Spinal cord (tissue), 10 donors: ENCODE data around the gene GCC2. TPM values are rescaled to one million over a fixed set of nuclear protein-coding genes. Genes with fewer than 3 reads are reported as not detected.
"Not testable (repeated sequence)": the region's sequence is repeated elsewhere in the genome, so short reads cannot be mapped to it uniquely, and the experiment has no call there.

ENCODE experiments used
- DNase-seq, 6 donors: peaks; one replicate each; pipeline versions ENCODE4 v3.0.0 to v3.0.0-alpha.2; 2013 to 2015; ENCODE audit warnings: low spot score in 6 of 6, low read depth in 4 of 6
- H3K27ac ChIP-seq: one replicate; pipeline ENCODE4 v1.5.1; 2013; ENCODE audit warnings: low read depth, low read length, control low read depth
- H3K27me3 ChIP-seq: one replicate; pipeline ENCODE4 v1.6.1; 2013; ENCODE audit warnings: low read length; ENCODE audit not compliant: control insufficient read depth, insufficient read depth
- H3K36me3 ChIP-seq: one replicate; pipeline ENCODE4 v1.6.1; 2013; ENCODE audit warnings: low read length; ENCODE audit not compliant: control insufficient read depth, insufficient read depth
- H3K4me1 ChIP-seq: one replicate; pipeline ENCODE4 v1.6.1; 2013; ENCODE audit warnings: low read length; ENCODE audit not compliant: control insufficient read depth, insufficient read depth
- H3K4me3 ChIP-seq: one replicate; pipeline ENCODE4 v1.5.1; 2013; ENCODE audit warnings: low read depth, low read length, control low read depth
- H3K9me3 ChIP-seq: one replicate; pipeline ENCODE4 v1.6.1; 2013; ENCODE audit warnings: low read length; ENCODE audit not compliant: control insufficient read depth, insufficient read depth
- WGBS: methylation state at CpG from one replicate; pipeline ENCODE4 v1.1.5; 2013; ENCODE audit warnings: missing lambda C conversion rate; ENCODE audit not compliant: insufficient coverage; 5-methylcytosine and 5-hydroxymethylcytosine counted together
- polyA plus RNA-seq, 2 donors: library from polyadenylated mRNA; unstranded; fragments of 120-200 nt; gene quantifications; one replicate each; pipeline ENCODE4 v1.2.1, GENCODE V29; 2013; ENCODE audit not compliant: insufficient read length in 2 of 2
- total RNA-seq, 2 donors: library from RNA; depleted of rRNA in 1 of 2; stranded (reverse); fragments of 120-200 nt in 1 of 2; fragments of >200 nt in 1 of 2; gene quantifications; one replicate each; pipeline versions ENCODE4 v1.2.3 to v1.2.4, GENCODE V29; 2013 to 2014
- donor health status: healthy.

GCC2 gene
- total and polyA plus RNA-seq, 4 donors, result 24.5 to 59.5 (median 33.1) TPM

DNA sequence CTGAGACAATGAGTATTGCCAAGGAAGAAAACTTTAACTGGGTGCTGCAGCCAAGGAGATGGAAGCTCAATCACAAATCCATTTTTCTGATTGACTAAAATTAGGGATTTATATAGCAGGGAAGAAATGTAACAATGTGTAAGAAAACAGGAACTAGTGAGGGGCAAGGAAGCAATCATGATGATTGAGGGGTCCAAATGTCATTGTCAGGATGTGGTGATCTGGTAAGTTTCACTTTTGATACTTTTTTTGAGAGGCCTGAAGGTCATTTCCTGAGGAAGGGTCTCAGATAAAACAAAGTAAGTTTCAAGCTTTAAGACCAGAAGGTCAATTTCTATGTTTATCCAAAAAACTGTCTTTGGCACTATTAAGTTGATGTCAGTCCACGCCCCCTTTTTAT is 12.0 kb upstream of the GCC2 start:
- H3K27me3 ChIP-seq, result no peaks in the 10 kb centered on the region
- no CpG with 5 or more reads among the region's 1 CpG for WGBS
- H3K4me1 ChIP-seq, result no peaks in the 10 kb centered on the region
- H3K9me3 ChIP-seq, result no peaks in the 10 kb centered on the region
- H3K4me3 ChIP-seq, result no peak overlapping the region
- no peak for DNase-seq
- H3K27ac ChIP-seq, result no peak overlapping the region
- no peaks in the 10 kb centered on the region for H3K36me3 ChIP-seq

DNA sequence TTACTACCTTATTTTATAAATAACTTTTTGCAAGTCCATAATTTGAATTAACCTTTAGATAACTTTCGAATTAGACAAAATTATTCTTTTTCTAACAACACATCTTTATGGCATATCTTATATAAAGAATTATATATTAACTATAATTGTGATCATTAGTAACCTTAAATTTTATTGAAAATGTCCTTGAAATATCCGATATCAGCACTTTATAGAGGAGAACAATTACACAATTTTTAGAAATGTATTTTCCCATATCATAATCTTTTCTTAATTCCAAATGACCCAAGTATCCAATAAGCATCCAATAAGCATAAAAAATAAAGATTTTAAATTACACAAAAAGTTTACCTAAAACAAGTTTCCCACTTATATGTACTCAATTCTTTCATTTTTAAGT is 7.3 kb upstream of the GCC2 start:
- H3K4me1 ChIP-seq, result no peaks in the 10 kb centered on the region
- H3K9me3 ChIP-seq, result no peaks in the 10 kb centered on the region
- no CpG with 5 or more reads among the region's 2 CpGs for WGBS
- no peak overlapping the region for H3K4me3 ChIP-seq
- DNase-seq, result no peak
- no peak overlapping the region for H3K27ac ChIP-seq
- H3K36me3 ChIP-seq, result no peaks in the 10 kb centered on the region
- H3K27me3 ChIP-seq, result no peaks in the 10 kb centered on the region

DNA sequence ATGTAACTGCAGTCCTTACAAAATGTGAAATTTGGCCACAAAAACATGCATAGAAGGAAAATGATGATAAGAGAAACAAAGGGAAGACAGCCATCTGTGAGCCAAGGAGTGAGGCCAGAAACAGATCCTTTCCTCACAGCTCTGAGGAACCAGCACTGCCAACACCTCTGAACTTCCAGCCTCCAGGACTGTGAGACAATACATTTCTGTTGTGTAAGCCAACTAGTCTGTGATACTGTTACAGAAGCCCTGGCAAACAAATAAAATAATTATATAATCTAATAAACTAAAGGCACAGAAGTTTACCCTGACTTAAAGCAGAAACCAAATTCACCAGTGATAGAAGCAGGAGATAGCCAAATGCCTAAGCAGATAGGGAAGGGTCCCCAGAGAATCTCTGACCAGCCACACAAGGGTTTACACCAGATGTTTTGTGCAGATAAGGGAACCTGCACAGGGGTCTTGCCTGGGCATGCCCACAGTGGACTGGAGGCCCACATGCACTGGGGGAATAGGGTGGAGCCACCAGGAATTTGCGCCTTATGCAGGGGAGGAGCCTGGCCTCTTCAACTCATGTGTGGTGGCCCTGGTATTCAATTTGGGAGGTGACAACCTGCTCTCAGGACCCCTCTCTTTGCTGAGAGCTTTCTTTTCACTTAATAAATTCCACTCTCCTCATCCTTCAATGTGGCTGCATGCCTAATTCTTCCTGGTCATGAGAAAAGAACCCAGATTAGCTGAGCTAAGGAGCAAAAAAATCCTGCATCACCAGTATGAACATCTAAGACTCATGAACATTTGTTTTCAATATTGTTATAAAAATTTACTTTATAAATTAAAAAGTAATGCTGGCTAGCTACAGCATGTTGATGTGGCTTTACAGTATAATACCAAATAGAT is 3.8 kb upstream of the GCC2 start:
- Histone ChIP-seq H3K36me3 (no peaks in the 10 kb centered on the region), H3K4me1 (peaks cover 5% of the 10 kb centered on the region), H3K9me3 (no peaks in the 10 kb centered on the region), H3K27me3 (no peaks in the 10 kb centered on the region), H3K27ac (no peak overlapping the region), H3K4me3 (no peak overlapping the region)
- no CpG with 5 or more reads among the region's 1 CpG for WGBS
- DNase-seq, result no peak

DNA sequence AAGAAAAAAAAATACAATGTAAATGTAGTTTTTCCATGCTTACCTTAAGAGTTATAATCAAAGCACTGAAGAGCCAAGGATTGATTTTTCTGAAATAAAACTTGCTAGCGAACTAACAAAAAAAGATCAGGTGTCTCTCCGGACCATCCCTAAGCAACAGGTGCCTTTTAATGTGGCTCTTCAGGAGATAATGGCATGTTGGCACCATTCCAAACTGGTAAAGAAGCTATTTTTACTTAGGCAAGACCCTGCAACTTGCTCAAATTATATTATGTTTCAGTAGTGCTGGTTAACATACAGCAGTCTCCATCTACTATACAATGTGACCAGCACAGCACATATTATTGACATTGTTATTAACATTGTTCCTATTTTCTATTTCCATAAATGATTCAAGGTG is 2.3 kb upstream of the GCC2 start:
- H3K27ac ChIP-seq, result no peak overlapping the region

DNA sequence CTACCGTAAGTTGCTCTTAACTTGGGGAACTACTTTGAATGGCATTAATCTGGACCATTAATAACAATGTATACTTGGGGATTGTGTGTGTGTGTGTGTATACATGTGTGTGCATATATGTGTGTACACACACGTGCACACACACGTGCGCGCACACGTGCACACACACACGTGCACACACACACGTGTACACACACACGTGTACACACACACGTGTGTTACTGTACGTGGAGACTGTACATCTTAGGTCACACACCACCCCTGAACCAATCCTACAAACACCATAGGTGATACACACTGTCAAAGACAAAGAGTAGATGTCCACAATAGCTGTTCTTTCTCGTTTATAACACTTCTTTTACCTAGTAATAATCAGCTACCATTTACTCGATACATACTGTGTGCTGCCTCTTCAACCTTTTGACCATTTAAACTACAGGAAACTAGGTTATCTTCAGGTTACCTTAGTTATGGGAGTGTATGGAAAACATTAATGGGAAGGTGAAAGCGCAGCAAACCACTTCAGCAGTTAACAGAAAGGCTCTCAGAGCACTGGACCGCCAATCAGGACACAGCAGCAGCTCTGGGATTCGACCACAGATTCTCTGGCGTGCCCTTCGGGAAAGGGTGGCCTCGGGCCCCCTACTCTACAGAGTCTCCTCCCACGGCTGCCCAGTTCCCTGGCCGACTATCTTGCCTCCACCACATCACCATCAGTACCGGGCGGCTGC is 894 bp upstream of the GCC2 start:
- Histone ChIP-seq H3K27me3 (no peaks in the 10 kb centered on the region), H3K4me3 (peak overlapping the region; percentile 97), H3K27ac (peak overlapping the region; percentile 91), H3K9me3 (no peaks in the 10 kb centered on the region), H3K4me1 (peaks cover 5% of the 10 kb centered on the region), H3K36me3 (peaks cover 6% of the 10 kb centered on the region)
- peak in 1 of 6 donors; percentile 25 for DNase-seq
- WGBS, result 27% methylated on average over 13 of the region's 23 CpGs

More for the DNA sequence above, 2.3 kb upstream of the GCC2 start:
- Histone ChIP-seq H3K4me1 (peaks cover 5% of the 10 kb centered on the region), H3K4me3 (no peak overlapping the region), H3K36me3 (peaks cover 3% of the 10 kb centered on the region), H3K27me3 (no peaks in the 10 kb centered on the region), H3K9me3 (no peaks in the 10 kb centered on the region)
- no peak for DNase-seq
- WGBS, result 94% methylated on average over 2 of the region's 2 CpGs

DNA sequence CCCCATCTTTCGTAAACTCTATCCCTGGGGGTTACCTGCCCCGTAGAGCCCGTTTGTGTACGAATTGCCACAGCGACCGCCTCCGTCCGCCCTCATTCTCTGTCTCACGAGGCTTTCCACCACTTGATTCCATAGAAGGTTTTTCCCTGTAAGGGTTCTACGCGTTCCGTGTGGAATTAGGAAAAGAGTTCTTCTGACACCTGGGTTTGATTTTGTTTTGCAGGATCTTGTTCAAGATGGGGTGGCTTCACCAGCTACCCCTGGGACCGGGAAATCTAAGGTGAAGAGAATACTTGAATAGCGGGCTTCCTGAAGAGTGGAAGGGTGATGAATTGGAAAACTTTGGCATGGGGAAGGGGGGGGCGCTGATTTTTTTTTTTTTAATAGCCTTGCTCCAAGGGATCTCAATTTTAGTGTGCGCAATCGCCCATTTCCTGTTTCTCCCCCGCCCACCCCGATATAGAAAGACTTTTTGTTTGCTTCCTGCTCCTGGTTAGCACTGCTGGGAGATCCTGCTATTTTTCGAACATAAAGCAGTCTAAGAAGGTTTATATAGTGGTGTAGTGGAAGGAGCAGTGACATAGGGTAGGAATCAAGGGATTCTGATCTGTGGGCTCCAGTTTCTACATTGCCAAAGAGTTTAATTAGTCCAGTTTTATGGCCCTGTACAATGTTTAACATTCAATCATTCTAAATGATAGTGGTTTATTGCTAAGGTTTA is 564 bp downstream of the GCC2 start:
- WGBS, result 0% methylated on average over 11 of the region's 20 CpGs

DNA sequence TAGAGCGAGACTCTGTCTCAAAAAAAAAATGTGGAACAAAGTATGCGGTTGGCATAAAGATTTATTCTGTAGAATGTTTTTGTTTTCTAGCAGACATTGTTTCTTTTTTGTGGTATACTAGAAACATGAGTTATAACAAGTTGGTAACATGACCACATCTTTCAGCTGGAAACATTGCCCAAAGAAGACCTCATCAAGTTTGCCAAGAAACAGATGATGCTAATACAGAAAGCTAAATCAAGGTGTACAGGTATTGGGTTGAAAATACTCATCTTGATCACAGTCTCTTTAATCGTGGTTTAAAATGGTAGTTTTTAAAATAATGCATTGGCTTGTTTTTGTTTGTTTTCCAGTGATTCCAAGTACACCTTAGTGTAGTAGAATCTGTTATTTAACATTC is 1.9 kb downstream of the GCC2 start:
- WGBS, result 100% methylated on average over 1 of the region's 3 CpGs
- Histone ChIP-seq H3K27me3 (no peaks in the 10 kb centered on the region), H3K4me3 (no peak overlapping the region), H3K4me1 (peaks cover 5% of the 10 kb centered on the region), H3K36me3 (peaks cover 17% of the 10 kb centered on the region), H3K27ac (no peak overlapping the region), H3K9me3 (no peaks in the 10 kb centered on the region)
- DNase-seq, result no peak

More for the DNA sequence above, 564 bp downstream of the GCC2 start:
- peak in 4 of 6 donors; percentile 5 to 49 (median 37) for DNase-seq
- Histone ChIP-seq H3K27ac (peak overlapping the region; percentile 91), H3K4me3 (peak overlapping the region; percentile 97), H3K4me1 (peaks cover 5% of the 10 kb centered on the region), H3K9me3 (no peaks in the 10 kb centered on the region), H3K27me3 (no peaks in the 10 kb centered on the region), H3K36me3 (peaks cover 14% of the 10 kb centered on the region)

DNA sequence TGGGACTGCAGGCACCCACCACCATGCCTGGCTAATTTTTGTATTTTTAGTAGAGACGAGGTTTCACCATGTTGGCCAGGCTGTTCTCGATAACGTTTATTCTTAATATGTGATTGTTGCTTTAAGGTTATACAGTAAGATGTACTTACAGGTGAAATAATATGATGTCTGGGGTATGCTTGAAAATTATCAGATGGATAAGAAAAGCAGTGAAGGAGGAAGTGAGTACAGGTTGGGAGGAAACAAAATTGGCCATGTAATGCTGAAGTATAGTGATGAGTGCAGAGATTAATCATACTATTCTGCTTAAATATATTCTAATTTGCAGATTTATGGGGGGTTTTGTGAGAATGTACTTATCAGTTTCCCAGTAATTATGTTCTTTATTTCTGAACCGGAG is 3.0 kb downstream of the GCC2 start:
- Histone ChIP-seq H3K4me3 (no peak overlapping the region), H3K27ac (no peak overlapping the region)

DNA sequence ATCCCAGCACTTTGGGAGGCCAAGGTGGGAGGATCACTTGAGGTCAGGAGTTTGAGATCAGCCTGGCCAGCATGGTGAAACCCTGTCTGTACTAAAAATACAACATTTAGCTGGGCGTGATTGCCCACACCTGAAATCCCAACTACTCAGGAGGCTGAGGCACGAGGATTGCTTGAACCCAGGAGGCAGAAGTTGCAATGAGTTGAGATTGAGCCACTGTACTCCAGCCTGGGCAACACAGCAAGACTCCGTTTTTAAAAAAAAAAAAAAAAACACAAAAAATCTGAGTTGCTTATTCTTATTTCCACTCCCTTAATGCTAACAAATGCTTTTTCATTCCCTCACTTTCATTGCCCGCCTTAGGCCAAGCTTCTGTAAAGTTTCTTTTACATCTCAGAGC is 4.5 kb downstream of the GCC2 start:
- DNase-seq, H3K27ac ChIP-seq, H3K27me3 ChIP-seq, H3K9me3 ChIP-seq, H3K4me1 ChIP-seq, H3K4me3 ChIP-seq: not testable (repeated sequence)
- peaks cover 17% of the 10 kb centered on the region for H3K36me3 ChIP-seq
- 100% methylated on average over 3 of the region's 4 CpGs for WGBS

More for the DNA sequence above, 3.0 kb downstream of the GCC2 start:
- H3K27me3 ChIP-seq, result no peaks in the 10 kb centered on the region
- H3K36me3 ChIP-seq, result peaks cover 17% of the 10 kb centered on the region
- H3K4me1 ChIP-seq, result peaks cover 5% of the 10 kb centered on the region
- 94% methylated on average over 3 of the region's 4 CpGs for WGBS
- no peaks in the 10 kb centered on the region for H3K9me3 ChIP-seq
- no peak for DNase-seq
